SU-DHL-6 (cell line): ENCODE data around the gene GRID1.

Experiments
- H2AFZ ChIP-seq: fragments of 200-600 bp; sonication (generic); 2 replicates; pipeline ENCODE4 v1.6.1; 2014; ENCODE audit warnings: low read depth, mild to moderate bottlenecking, moderate library complexity, mixed read lengths, antibody characterized with exemption, low read length; ENCODE audit not compliant: severe bottlenecking
- H3F3A ChIP-seq: fragments of 200-600 bp; shearing (Covaris generic); 2 replicates; pipeline ENCODE4 v1.6.0; 2016; ENCODE audit warnings: antibody characterized with exemption, mild to moderate bottlenecking; ENCODE audit not compliant: insufficient read depth
- H3K27ac ChIP-seq: fragments of 200-600 bp; sonication (generic); 2 replicates; pipeline ENCODE4 v1.5.1; 2016; ENCODE audit warnings: low read depth, mild to moderate bottlenecking, low read length, moderate library complexity, mixed read lengths
- H3K27me3 ChIP-seq: fragments of 200-600 bp; sonication (generic), shearing (Covaris generic); 2 replicates; pipeline ENCODE4 v1.6.0; 2014; ENCODE audit warnings: mild to moderate bottlenecking, low read length
- H3K36me3 ChIP-seq: fragments of 200-600 bp; sonication (generic); 2 replicates; pipeline ENCODE4 v1.6.1; 2014; ENCODE audit warnings: mild to moderate bottlenecking, low read length, mixed read lengths
- H3K4me2 ChIP-seq: fragments of 300-600, 200-600 bp; shearing (Covaris generic), sonication (generic); 2 replicates; pipeline ENCODE4 v1.6.0; 2014; ENCODE audit warnings: low read length, low read depth, mild to moderate bottlenecking; ENCODE audit not compliant: poor library complexity, severe bottlenecking
- H3K4me3 ChIP-seq: fragments of 200-600 bp; sonication (generic); 2 replicates; pipeline ENCODE4 v1.5.1; 2014; ENCODE audit warnings: antibody characterized with exemption, low read length, mild to moderate bottlenecking, mixed read lengths; ENCODE audit not compliant: insufficient read depth, poor library complexity, severe bottlenecking
- H3K79me2 ChIP-seq: fragments of 200-600 bp; sonication (generic); 2 replicates; pipeline ENCODE4 v1.6.1; 2014; ENCODE audit warnings: mild to moderate bottlenecking, low read length, moderate library complexity; ENCODE audit not compliant: insufficient read depth
- H3K9ac ChIP-seq: fragments of 200-600 bp; sonication (generic); 2 replicates; pipeline ENCODE4 v1.7.0; 2014; ENCODE audit warnings: mild to moderate bottlenecking, low read length
- H3K9me2 ChIP-seq: fragments of 200-600 bp; sonication (generic); replicated peaks from 2 replicates; pipeline ENCODE4 v1.6.1; 2014; ENCODE audit warnings: low read length; ENCODE audit not compliant: insufficient read depth
- H3K9me3 ChIP-seq: fragments of 200-600 bp; sonication (generic); 2 replicates; pipeline ENCODE4 v1.6.1; 2014; ENCODE audit warnings: low read length, mixed read lengths; ENCODE audit not compliant: insufficient read depth
- H4K20me1 ChIP-seq: fragments of 200-600 bp; sonication (generic); 2 replicates; pipeline ENCODE4 v1.6.1; 2014; ENCODE audit warnings: low read depth, mild to moderate bottlenecking, antibody characterized with exemption, low read length, moderate library complexity, mixed read lengths
- EZH2phosphoT487 ChIP-seq: fragments of 200-600 bp; sonication (generic), shearing (Covaris generic); conservative IDR thresholded peaks from 2 replicates; pipeline ENCODE4 v1.6.1; 2018; ENCODE audit warnings: mild to moderate bottlenecking, antibody characterized with exemption, low read length, moderate library complexity, mixed read lengths
- TF ChIP-seq, protein P1 (sequence below): fragments of 200-600 bp; sonication (generic); IDR thresholded peaks from one replicate; pipeline ENCODE4 v1.5.1; 2017; ENCODE audit warnings: antibody characterized with exemption, mild to moderate bottlenecking, low read length, moderate library complexity; ENCODE audit not compliant: insufficient read depth, poor library complexity, severe bottlenecking

Gene GRID1

DNA sequence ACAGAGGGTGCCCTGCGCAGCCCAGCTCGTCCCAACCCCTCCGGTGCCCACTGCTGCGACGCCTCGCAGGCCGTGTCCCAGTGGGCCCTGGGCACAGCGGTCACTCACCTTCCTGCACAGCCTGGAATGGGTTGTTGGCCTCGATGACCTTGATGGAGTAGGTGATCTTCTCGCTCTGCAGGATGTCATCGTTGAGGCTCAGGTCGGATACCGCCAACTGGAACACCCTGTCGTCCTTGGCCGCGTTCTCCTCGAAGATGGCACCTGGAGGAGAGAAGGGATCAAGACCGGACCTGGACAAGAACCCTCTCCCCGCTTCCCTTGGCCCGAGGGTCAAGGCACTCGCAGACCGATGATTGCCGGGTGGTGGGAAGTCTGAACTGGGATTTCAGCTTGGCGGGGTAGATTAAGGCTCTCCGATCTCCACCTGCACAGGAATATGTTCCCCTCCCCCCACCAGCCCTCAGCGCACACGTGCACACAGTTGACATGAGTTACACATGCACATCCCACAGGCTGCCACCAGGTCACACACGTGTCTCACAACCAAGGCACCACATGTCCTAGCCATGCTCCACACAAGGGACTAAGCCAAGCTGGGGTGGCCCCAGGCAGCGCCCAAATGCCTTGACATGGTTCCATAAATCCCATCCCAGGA lies 2.6 kb downstream of the GRID1 start:
- no peaks in the 10 kb centered on the region; the same call in 1 of the 2 replicates for H3F3A ChIP-seq
- no peak for TF ChIP-seq EZH2phosphoT487
- TF ChIP-seq, protein P1, sequence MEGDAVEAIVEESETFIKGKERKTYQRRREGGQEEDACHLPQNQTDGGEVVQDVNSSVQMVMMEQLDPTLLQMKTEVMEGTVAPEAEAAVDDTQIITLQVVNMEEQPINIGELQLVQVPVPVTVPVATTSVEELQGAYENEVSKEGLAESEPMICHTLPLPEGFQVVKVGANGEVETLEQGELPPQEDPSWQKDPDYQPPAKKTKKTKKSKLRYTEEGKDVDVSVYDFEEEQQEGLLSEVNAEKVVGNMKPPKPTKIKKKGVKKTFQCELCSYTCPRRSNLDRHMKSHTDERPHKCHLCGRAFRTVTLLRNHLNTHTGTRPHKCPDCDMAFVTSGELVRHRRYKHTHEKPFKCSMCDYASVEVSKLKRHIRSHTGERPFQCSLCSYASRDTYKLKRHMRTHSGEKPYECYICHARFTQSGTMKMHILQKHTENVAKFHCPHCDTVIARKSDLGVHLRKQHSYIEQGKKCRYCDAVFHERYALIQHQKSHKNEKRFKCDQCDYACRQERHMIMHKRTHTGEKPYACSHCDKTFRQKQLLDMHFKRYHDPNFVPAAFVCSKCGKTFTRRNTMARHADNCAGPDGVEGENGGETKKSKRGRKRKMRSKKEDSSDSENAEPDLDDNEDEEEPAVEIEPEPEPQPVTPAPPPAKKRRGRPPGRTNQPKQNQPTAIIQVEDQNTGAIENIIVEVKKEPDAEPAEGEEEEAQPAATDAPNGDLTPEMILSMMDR = no peak
- no peak overlapping the region for H3K4me2 ChIP-seq
- no peaks in the 10 kb centered on the region for H3K9me2 ChIP-seq
- H3K4me3 ChIP-seq = no peak overlapping the region
- no peak overlapping the region for H2AFZ ChIP-seq
- no peak overlapping the region for H3K9ac ChIP-seq
- no peaks in the 10 kb centered on the region for H3K9me3 ChIP-seq
- no peaks in the 10 kb centered on the region for H3K36me3 ChIP-seq
- no peaks in the 10 kb centered on the region for H3K27me3 ChIP-seq
- H3K27ac ChIP-seq = no peak overlapping the region
- no peaks in the 10 kb centered on the region for H4K20me1 ChIP-seq
- no peaks in the 10 kb centered on the region for H3K79me2 ChIP-seq

GRCh38 chr10:86363184-86363832 lies 3.3 kb downstream of the GRID1 start:
- no peak overlapping the region for H3K4me3 ChIP-seq
- no peaks in the 10 kb centered on the region for H3K9me2 ChIP-seq
- H3F3A ChIP-seq = no peaks in the 10 kb centered on the region; the same call in 1 of the 2 replicates
- H3K36me3 ChIP-seq = no peaks in the 10 kb centered on the region
- H2AFZ ChIP-seq = no peak overlapping the region
- no peaks in the 10 kb centered on the region for H4K20me1 ChIP-seq
- H3K4me2 ChIP-seq = no peak overlapping the region
- no peaks in the 10 kb centered on the region for H3K27me3 ChIP-seq
- no peaks in the 10 kb centered on the region for H3K9me3 ChIP-seq
- H3K9ac ChIP-seq = no peak overlapping the region
- H3K27ac ChIP-seq = no peak overlapping the region
- H3K79me2 ChIP-seq = no peaks in the 10 kb centered on the region
- TF ChIP-seq, protein P1 = no peak
- TF ChIP-seq EZH2phosphoT487 = no peak

GRCh38 chr10:86362586-86363183 lies 3.9 kb downstream of the GRID1 start:
- Histone ChIP-seq H2AFZ (no peak overlapping the region), H3K4me3 (no peak overlapping the region), H3F3A (no peaks in the 10 kb centered on the region; the same call in 1 of the 2 replicates), H4K20me1 (no peaks in the 10 kb centered on the region), H3K9me3 (no peaks in the 10 kb centered on the region), H3K9ac (no peak overlapping the region), H3K79me2 (no peaks in the 10 kb centered on the region), H3K4me2 (no peak overlapping the region), H3K27ac (no peak overlapping the region), H3K36me3 (no peaks in the 10 kb centered on the region), H3K27me3 (no peaks in the 10 kb centered on the region), H3K9me2 (no peaks in the 10 kb centered on the region)
- TF ChIP-seq, protein P1 = no peak
- TF ChIP-seq EZH2phosphoT487 = no peak
